ENCODE results near the gene PRCD.

The PRCD gene

GRCh38 chr17:76586741-76587487 is 47.1 kb downstream of the PRCD start:
- H3K4me3 ChIP-seq (ENCODE audit: low read depth, low read length): no peak overlapping the region
- no peak for DNase-seq (ENCODE audit: low read depth)

GRCh38 chr17:76588182-76588581 is 48.3 kb downstream of the PRCD start:
- H3K4me3 ChIP-seq (ENCODE audit: low read depth, low read length): no peak overlapping the region
- DNase-seq (ENCODE audit: low read depth): no peak

More at GRCh38 chr17:76586741-76587487, 47.1 kb downstream of the PRCD start:
- TF ChIP-seq CTCF (IDR thresholded peaks at IDR 0.05; ENCODE audit: control insufficient read depth, extremely low read depth, insufficient read depth): no peak

GRCh38 chr17:76593384-76593826 is 53.6 kb downstream of the PRCD start:
- DNase-seq (ENCODE audit: low read depth): no peak
- no peak for TF ChIP-seq CTCF (IDR thresholded peaks at IDR 0.05; ENCODE audit: control insufficient read depth, extremely low read depth, insufficient read depth)
- H3K4me3 ChIP-seq (ENCODE audit: low read depth, low read length): no peak overlapping the region

More at GRCh38 chr17:76588182-76588581, 48.3 kb downstream of the PRCD start:
- TF ChIP-seq CTCF (IDR thresholded peaks at IDR 0.05; ENCODE audit: control insufficient read depth, extremely low read depth, insufficient read depth): no peak

DNA sequence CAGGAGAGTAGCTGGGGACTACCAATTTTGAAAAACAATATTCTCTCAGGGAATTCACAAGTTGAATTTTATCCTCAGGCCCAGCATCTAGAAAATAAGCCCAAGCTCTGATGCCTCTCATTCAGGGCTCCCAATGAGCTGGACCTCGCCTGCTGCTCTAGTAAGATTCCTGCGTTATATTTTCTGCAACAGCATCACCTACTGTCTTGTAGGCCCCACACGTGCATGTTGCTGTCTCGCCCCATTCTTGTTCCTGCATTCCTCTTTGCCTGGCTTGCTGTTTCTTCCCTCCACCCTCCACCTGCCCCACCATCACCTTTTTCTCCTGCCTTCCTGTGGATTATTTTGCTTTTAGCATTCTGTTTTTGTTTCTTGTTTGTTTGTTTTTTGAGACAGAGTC is 54.1 kb downstream of the PRCD start:
- no peak for TF ChIP-seq CTCF (IDR thresholded peaks at IDR 0.05; ENCODE audit: control insufficient read depth, extremely low read depth, insufficient read depth)
- H3K4me3 ChIP-seq (ENCODE audit: low read depth, low read length): no peak overlapping the region
- no peak for DNase-seq (ENCODE audit: low read depth)

DNA sequence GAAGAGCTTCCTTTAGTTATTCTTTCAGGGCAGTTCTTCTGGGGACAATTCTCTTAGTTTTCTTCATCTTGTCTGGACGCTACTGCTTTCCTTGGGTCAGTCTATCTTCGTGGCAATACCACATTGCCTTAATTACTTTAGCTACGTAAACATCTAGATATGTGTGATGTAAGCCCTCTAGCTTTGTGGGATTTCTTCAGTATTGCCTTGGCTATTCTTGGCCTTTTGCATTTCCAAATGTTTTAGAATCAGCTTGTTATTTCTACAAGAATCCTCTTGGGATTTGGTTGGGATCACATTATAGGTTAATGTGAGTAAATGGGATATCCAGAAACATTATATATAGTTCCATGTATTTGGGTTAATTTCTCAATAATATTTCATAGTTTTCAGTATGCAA is 54.8 kb downstream of the PRCD start:
- TF ChIP-seq CTCF (IDR thresholded peaks at IDR 0.05; ENCODE audit: control insufficient read depth, extremely low read depth, insufficient read depth): no peak
- H3K4me3 ChIP-seq (ENCODE audit: low read depth, low read length): no peak overlapping the region
- no peak for DNase-seq (ENCODE audit: low read depth)

Data from LNCaP clone FGC (cell line).